ENCODE results near the gene RNF38.

DNA sequence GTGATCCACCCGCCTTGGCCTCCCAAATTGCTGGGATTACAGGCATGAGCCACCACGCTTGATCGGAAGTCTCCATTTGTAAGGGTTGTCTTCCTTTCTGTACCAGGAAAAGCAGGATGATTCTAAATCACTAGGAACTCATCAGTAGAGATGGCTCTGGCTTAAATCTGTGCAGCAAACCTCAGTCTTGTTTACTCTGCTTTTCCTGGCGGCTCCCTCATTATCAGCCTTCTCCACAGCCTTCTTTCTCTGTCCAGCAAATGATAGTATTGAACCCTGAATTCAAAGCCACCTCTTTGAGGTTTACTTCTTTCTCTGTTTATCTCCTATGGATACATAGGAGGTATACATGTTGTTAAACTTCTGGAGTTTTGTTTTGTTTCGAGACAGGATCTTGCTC is 98.8 kb downstream of the RNF38 start:
- TF ChIP-seq TAF1 (IDR thresholded peaks at IDR 0.05; ENCODE audit: low read depth) (no peak), EP300 (IDR thresholded peaks at IDR 0.05; ENCODE audit: borderline replicate concordance) (no peak), NFIC (IDR thresholded peaks at IDR 0.05) (no peak), CREB1 (IDR thresholded peaks at IDR 0.05; ENCODE audit: low read depth) (no peak), YY1 (IDR thresholded peaks at IDR 0.05; ENCODE audit: low read depth) (no peak), RAD21 (IDR thresholded peaks at IDR 0.05; ENCODE audit: low read depth) (no peak), CEBPB (IDR thresholded peaks at IDR 0.05) (no peak), FOXM1 (IDR thresholded peaks at IDR 0.05; ENCODE audit: borderline replicate concordance, low read depth) (no peak), MAX (IDR thresholded peaks at IDR 0.05) (no peak), TEAD4 (IDR thresholded peaks at IDR 0.05) (no peak), TCF12 (IDR thresholded peaks at IDR 0.05; ENCODE audit: low read depth) (no peak), ZBTB7A (IDR thresholded peaks at IDR 0.05; ENCODE audit: low read depth) (no peak)
- TF ChIP-seq, protein P1, sequence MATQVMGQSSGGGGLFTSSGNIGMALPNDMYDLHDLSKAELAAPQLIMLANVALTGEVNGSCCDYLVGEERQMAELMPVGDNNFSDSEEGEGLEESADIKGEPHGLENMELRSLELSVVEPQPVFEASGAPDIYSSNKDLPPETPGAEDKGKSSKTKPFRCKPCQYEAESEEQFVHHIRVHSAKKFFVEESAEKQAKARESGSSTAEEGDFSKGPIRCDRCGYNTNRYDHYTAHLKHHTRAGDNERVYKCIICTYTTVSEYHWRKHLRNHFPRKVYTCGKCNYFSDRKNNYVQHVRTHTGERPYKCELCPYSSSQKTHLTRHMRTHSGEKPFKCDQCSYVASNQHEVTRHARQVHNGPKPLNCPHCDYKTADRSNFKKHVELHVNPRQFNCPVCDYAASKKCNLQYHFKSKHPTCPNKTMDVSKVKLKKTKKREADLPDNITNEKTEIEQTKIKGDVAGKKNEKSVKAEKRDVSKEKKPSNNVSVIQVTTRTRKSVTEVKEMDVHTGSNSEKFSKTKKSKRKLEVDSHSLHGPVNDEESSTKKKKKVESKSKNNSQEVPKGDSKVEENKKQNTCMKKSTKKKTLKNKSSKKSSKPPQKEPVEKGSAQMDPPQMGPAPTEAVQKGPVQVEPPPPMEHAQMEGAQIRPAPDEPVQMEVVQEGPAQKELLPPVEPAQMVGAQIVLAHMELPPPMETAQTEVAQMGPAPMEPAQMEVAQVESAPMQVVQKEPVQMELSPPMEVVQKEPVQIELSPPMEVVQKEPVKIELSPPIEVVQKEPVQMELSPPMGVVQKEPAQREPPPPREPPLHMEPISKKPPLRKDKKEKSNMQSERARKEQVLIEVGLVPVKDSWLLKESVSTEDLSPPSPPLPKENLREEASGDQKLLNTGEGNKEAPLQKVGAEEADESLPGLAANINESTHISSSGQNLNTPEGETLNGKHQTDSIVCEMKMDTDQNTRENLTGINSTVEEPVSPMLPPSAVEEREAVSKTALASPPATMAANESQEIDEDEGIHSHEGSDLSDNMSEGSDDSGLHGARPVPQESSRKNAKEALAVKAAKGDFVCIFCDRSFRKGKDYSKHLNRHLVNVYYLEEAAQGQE (IDR thresholded peaks at IDR 0.05; ENCODE audit: low read depth), result no peak
- TF ChIP-seq, protein P2, sequence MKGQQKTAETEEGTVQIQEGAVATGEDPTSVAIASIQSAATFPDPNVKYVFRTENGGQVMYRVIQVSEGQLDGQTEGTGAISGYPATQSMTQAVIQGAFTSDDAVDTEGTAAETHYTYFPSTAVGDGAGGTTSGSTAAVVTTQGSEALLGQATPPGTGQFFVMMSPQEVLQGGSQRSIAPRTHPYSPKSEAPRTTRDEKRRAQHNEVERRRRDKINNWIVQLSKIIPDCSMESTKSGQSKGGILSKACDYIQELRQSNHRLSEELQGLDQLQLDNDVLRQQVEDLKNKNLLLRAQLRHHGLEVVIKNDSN (IDR thresholded peaks at IDR 0.05), result no peak
